Measurements from ENCODE around the gene PRSS48.
"Not testable (repeated sequence)": the region's sequence is repeated elsewhere in the genome, so short reads cannot be mapped to it uniquely, and the experiment has no call there.

Gene PRSS48

DNA sequence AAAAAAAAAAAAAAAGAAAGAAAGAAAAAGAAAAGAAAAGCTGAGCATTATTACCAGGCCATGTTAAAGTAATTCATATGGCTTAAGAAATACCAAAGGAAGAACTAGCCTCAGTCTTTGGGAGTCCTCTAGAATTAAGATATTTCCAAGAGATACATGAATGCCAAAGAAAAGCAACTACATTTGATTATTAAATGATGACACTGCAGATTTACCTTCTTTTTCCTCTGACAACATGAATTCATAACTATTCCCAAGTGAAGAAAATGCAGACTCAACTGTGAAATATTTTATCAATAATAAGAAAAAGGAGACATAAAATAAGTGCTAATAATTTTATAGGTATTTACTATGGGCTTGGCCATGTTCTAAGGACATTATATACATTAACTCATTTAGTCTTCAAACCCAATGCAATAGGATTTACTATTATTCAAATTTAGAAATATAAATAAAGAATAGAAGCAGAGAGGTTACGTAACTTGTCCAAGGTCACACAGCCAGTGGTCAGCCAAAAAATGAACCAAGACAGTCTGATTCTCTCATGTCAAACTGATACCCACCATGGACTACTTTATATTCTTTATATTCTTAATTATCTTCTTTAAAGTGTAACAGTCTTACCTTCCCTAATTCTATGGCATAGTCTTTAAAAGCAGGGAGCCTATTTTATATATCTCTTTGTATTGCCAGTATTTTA, 41.5 kb downstream of the PRSS48 start:
- no peak overlapping the region for H3K4me2 ChIP-seq (ENCODE audit: low read length)
- no peaks in the 10 kb centered on the region for H3K36me3 ChIP-seq (ENCODE audit: control insufficient read depth, insufficient read depth, low read length)
- no peak overlapping the region for H3K9ac ChIP-seq
- H3K9me3 ChIP-seq (ENCODE audit: control insufficient read depth, low read length): no peaks in the 10 kb centered on the region
- peaks cover 2% of the 10 kb centered on the region for H3K4me1 ChIP-seq
- peaks cover 2% of the 10 kb centered on the region for H3K79me2 ChIP-seq
- H3K4me3 ChIP-seq (ENCODE audit: low read depth, low read length): no peak overlapping the region
- no peaks in the 10 kb centered on the region for H3K27me3 ChIP-seq (ENCODE audit: control insufficient read depth, insufficient read depth, low read length)
- H2AFZ ChIP-seq: no peak overlapping the region
- no peak overlapping the region for H3K27ac ChIP-seq
- TF ChIP-seq CTCF (IDR thresholded peaks at IDR 0.05): no peak

GRCh38 chr4:151319490-151319889, 42.5 kb downstream of the PRSS48 start:
- TF ChIP-seq CTCF (IDR thresholded peaks at IDR 0.05): no peak
- Histone ChIP-seq H3K4me3 (ENCODE audit: low read depth, low read length) (no peak overlapping the region), H3K27me3 (ENCODE audit: control insufficient read depth, insufficient read depth, low read length) (no peaks in the 10 kb centered on the region), H3K36me3 (ENCODE audit: control insufficient read depth, insufficient read depth, low read length) (no peaks in the 10 kb centered on the region), H3K27ac (no peak overlapping the region), H3K4me2 (ENCODE audit: low read length) (no peak overlapping the region), H3K9ac (no peak overlapping the region), H3K9me3 (ENCODE audit: control insufficient read depth, low read length) (no peaks in the 10 kb centered on the region), H3K4me1 (peaks cover 6% of the 10 kb centered on the region), H2AFZ (no peak overlapping the region), H3K79me2 (peaks cover 2% of the 10 kb centered on the region)

- H2AFZ ChIP-seq: no peak overlapping the region
- TF ChIP-seq CTCF (IDR thresholded peaks at IDR 0.05): no peak
- no peak overlapping the region for H3K9ac ChIP-seq
- H3K27me3 ChIP-seq (ENCODE audit: control insufficient read depth, insufficient read depth, low read length): no peaks in the 10 kb centered on the region
- no peaks in the 10 kb centered on the region for H3K9me3 ChIP-seq (ENCODE audit: control insufficient read depth, low read length)
- H3K36me3 ChIP-seq (ENCODE audit: control insufficient read depth, insufficient read depth, low read length): no peaks in the 10 kb centered on the region
- H3K4me1 ChIP-seq: peaks cover 6% of the 10 kb centered on the region
- peaks cover 2% of the 10 kb centered on the region for H3K79me2 ChIP-seq
- H3K4me3 ChIP-seq (ENCODE audit: low read depth, low read length): no peak overlapping the region
- no peak overlapping the region for H3K27ac ChIP-seq
- no peak overlapping the region for H3K4me2 ChIP-seq (ENCODE audit: low read length)
These were observed 44.6 kb downstream of the PRSS48 start for GRCh38 chr4:151321586-151321985.

- H3K27me3 ChIP-seq (ENCODE audit: control insufficient read depth, insufficient read depth, low read length); H3K79me2 ChIP-seq; H3K9ac ChIP-seq; H3K4me3 ChIP-seq (ENCODE audit: low read depth, low read length); H3K36me3 ChIP-seq (ENCODE audit: control insufficient read depth, insufficient read depth, low read length); H3K9me3 ChIP-seq (ENCODE audit: control insufficient read depth, low read length); H3K27ac ChIP-seq; H3K4me2 ChIP-seq (ENCODE audit: low read length); H3K4me1 ChIP-seq; H2AFZ ChIP-seq: not testable (repeated sequence)
These were observed 45.2 kb downstream of the PRSS48 start for GRCh38 chr4:151322161-151322560.

DNA sequence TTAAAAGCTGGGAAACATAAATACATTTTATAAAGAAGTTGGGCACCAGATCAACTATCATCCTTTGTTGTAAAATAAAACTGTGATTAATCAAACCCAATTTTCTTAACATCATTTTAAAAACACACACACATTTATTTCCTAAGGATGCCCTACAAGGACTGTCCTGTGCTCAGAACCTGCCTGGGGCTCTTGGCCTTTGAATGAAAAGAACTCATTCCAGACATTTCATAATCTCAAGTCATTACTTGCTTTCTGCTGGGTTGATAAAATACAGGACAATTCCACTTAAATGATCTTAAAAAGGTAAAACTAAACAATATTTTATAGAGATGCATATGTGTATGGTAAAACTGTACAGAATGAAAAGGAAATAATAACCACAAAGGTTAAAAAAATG, 45.6 kb downstream of the PRSS48 start:
- Histone ChIP-seq H3K27ac (no peak overlapping the region), H3K4me2 (ENCODE audit: low read length) (no peak overlapping the region), H3K9ac (no peak overlapping the region), H3K4me3 (ENCODE audit: low read depth, low read length) (no peak overlapping the region), H3K4me1 (peaks cover 6% of the 10 kb centered on the region), H3K36me3 (ENCODE audit: control insufficient read depth, insufficient read depth, low read length) (no peaks in the 10 kb centered on the region), H3K79me2 (peaks cover 2% of the 10 kb centered on the region), H3K27me3 (ENCODE audit: control insufficient read depth, insufficient read depth, low read length) (no peaks in the 10 kb centered on the region), H2AFZ (no peak overlapping the region), H3K9me3 (ENCODE audit: control insufficient read depth, low read length) (no peaks in the 10 kb centered on the region)
- TF ChIP-seq CTCF (IDR thresholded peaks at IDR 0.05): no peak
